Hematopoietic multipotent progenitor cell (in vitro differentiated cells): ENCODE data around the gene SIPA1L3. TPM values are rescaled to one million over a fixed set of nuclear protein-coding genes. Genes with fewer than 3 reads are reported as not detected.

ENCODE experiments used
- DNase-seq, 3 donors: peaks; one replicate each; pipeline ENCODE4 v3.0.0-alpha.2; 2011 to 2015; ENCODE audit warnings: low read depth in 2 of 3, low spot score in 2 of 3
- total RNA-seq: library from RNA; depleted of rRNA; stranded (reverse); fragments of >200 nt; gene quantifications from one replicate; pipeline ENCODE4 v1.2.3, GENCODE V29; 2012

SIPA1L3 gene
- total RNA-seq, 1 donor = 43.4 TPM

GRCh38 chr19:38173291-38174041, 266.5 kb downstream of the SIPA1L3 start:
- DNase-seq = no peak

DNA sequence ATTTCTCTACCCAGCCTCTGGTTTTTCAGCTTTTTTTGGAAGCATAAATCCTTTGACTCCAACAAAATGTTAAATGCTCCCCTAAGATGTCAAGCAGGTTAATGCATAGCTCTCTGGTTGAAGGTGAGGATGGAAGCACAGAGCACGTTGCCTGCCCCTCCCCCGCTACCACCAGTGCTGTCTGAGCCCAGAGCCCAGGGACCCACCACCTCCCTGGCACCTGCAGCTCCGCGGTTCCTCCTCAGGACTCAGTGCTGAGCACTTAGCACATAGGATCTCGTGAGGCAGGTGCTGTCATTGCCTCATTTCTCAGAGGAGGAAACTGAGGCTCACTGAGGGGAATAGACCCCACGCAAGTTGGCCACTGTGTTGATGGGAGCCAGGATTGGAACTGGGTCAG, 268.4 kb downstream of the SIPA1L3 start:
- no peak for DNase-seq

GRCh38 chr19:38180071-38180470, 273.1 kb downstream of the SIPA1L3 start:
- DNase-seq = peak in 1 of 3 donors; percentile 32

DNA sequence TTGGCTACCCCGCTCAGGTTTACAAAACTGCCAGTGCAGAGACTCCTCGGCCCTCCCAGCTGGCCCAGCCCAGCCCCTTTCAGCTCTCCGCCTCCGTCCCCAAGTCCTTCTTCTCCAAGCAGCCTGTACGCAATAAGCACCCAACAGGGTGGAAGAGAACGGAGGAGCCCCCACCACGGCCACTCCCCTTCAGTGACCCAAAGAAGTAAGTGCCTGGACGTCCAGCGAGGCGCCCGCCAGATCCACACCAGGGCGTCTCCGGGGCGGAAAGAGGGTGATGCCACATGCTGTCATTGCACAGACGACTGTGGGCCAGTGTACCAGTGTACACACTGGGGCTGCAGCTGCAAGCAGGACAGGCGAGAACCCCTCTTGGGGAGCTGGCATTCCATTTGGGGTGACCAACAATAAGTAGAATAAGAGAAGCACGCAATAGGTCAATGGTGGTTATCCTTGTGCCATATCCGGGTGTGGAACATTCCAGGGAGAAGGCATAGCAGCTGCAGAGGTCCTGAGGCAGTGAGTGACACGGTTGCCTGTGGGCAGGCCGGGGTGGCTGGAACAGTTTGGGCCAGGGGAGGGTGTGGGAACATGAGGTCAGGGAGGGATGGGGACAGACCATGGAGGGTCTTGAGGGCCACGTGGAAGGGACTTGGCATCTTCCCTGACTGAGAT, 275.7 kb downstream of the SIPA1L3 start:
- DNase-seq = no peak

DNA sequence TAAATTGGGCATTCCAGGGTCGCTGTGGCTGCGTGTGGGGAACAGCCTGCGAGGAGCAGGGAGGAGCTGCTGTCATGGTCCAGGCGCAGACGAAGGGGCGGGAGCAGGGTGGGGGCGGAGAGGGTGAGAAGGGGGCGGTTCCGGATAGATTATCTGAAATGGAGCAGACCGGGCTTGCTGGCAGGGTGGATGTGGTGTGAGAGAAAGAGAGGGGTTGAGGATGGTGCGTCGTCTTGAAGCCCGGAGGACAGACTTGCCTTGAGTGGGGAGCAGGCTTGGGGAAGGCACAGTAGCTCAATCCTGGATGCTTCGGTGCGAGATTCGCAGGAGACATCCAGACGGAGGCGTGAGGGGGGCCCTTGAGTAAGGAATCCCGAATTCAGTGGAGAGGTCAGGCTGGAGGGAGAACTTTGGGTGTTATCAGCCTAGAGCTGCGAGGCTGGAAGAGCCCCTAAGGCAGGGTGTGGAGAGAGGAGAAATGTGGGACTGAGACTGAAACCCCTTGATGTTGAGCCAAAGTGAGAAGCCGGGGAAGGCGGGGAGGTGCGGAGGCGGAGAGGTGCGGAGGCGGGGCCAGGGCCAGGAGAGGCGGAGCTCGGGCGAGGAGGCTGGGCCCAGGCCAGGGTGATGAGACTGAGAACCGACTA, 276.4 kb downstream of the SIPA1L3 start:
- no peak for DNase-seq

GRCh38 chr19:38184815-38185214, 277.8 kb downstream of the SIPA1L3 start:
- DNase-seq = no peak

GRCh38 chr19:38185562-38185961, 278.6 kb downstream of the SIPA1L3 start:
- DNase-seq = peak in 1 of 3 donors; percentile 9

GRCh38 chr19:38190061-38190460, 283.1 kb downstream of the SIPA1L3 start:
- no peak for DNase-seq

- DNase-seq = no peak
These were observed 283.8 kb downstream of the SIPA1L3 start for GRCh38 chr19:38190793-38191192.

- DNase-seq = no peak
These were observed 284.7 kb downstream of the SIPA1L3 start for GRCh38 chr19:38191747-38192146.

DNA sequence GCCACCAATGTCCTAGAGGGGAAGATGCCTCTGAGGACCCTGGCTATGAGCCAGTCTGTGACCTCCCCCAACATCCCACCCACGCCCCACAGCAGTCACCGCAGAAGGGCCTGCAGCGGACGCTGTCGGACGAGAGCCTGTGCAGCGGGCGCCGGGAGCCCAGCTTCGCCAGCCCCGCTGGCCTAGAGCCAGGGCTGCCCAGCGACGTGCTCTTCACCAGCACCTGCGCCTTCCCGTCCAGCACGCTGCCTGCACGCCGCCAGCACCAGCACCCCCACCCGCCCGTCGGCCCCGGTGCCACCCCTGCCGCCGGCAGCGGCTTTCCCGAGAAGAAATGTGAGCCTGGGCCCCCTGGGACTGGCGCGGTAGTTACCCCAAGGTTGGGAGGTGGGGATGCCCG, 286.4 kb downstream of the SIPA1L3 start:
- no peak for DNase-seq

GRCh38 chr19:38194061-38194701, 287.2 kb downstream of the SIPA1L3 start:
- DNase-seq = no peak

- DNase-seq = no peak
These were observed 288.2 kb downstream of the SIPA1L3 start for GRCh38 chr19:38195237-38195636.

DNA sequence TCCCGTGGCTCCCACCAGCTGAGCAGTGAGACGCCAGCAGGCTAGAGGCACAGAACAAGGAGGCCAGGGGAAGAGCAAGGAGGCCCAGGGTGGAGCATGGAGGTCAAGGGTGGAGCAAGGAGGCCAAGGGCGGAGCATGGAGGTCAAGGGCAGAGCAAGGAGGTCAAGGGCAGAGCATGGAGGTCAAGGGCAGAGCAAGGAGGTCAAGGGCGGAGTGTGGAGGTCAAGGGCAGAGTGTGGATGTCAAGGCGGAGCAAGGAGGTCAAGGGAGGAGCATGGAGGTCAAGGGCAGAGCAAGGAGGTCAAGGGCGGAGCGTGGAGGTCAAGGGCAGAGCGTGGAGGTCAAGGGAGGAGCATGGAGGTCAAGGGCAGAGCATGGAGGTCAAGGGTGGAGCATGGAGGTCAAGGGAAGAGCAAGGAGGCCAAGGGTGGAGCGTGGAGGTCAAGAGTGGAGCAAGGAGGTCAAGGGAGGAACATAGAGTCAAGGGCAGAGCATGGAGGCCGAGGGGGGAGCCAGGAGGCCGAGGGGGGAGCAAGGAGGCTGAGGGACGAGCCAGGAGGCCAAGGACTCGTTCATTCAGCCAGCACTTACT, 289.3 kb downstream of the SIPA1L3 start:
- no peak for DNase-seq

- DNase-seq = no peak
These were observed 290.1 kb downstream of the SIPA1L3 start for GRCh38 chr19:38196948-38197656.

DNA sequence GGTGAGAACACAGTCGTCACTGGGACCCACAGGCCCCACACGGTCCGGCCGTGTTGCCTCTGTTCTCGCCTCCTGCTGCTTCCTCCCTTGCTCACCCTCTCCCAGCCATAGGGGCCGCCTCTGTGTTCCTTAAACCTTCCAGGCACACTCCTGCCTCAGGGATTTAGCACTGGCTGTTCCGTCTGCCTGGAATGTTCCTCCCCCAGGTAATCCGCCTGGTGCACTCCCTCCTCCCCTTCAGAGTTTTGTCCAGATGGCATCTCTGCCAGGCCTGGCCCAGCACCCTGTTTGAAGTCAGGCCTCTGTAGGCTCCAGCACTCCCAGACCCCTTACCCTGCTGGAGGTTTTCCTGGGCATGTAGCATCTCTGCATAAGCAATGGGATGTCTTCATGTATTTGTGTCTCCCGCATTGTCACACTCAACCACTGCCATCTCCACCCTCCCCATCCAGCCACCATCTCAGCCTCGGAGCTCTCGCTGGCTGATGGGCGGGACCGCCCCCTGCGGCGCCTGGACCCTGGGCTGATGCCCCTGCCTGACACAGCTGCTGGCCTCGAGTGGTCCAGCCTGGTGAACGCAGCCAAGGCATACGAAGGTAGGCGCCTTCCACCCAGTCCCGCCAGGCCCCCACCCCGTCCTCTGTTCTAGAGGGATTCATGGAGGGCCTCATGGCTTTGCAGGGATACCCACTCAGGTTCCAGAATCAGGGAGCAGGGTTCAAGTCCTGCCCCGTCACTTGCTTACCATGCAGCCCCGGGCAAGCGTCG, 291.1 kb downstream of the SIPA1L3 start:
- DNase-seq = no peak

DNA sequence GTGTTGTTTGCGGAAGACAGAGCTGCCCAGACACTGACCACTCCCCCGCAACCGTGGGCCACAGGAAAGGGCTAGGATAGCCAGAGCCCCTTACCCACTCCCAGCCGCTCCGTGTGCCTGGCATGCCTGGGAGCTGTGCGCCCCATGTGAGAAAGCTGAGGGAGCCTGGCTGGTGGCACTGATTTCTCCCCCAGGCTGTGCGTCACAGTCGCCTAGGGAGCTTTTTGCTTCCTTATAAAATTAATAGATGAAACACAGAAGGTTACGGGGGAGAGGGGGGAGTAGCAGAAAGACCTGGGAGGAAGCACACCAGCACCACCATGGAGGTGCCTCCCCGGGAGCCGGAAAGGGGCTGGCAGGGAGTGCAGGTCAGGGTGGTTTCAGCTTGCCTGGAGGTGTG, 292.3 kb downstream of the SIPA1L3 start:
- no peak for DNase-seq

DNA sequence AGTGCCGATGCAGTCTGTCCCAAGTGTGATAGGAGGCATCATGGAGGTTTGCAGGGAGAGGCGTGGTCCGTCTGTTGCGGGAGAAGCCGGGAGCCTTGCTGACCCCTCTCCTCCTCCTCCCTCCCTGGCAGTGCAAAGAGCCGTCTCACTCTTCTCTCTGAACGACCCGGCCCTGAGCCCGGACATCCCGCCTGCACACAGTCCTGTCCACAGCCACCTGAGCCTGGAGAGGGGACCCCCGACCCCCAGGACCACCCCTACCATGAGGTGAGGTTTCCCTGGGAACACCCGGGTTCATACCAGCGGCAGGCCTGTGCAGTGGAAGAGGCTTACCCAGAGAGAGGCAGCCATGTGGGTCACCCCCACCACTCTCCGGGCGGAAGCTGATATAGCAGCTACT, 294.7 kb downstream of the SIPA1L3 start:
- no peak for DNase-seq

DNA sequence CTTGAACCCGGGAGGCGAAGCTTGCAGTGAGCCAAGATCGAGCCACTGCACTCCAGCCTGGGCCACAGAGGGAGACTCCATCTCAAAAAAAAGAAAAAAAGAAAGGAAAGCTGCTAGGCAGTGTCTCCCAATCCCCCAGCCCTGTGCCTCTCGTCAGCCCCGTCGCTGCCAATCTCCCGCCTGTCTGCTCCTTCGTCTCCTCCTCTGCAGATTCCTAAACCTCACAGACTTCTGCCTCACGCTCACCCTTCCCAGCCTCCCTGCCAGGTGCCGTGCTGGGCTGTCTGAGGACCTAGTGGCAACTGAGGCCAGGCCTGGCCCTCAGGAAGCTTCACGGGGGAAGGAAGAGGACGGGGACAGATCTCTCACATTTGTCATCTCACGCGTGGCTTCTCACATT, 295.5 kb downstream of the SIPA1L3 start:
- DNase-seq = no peak

DNA sequence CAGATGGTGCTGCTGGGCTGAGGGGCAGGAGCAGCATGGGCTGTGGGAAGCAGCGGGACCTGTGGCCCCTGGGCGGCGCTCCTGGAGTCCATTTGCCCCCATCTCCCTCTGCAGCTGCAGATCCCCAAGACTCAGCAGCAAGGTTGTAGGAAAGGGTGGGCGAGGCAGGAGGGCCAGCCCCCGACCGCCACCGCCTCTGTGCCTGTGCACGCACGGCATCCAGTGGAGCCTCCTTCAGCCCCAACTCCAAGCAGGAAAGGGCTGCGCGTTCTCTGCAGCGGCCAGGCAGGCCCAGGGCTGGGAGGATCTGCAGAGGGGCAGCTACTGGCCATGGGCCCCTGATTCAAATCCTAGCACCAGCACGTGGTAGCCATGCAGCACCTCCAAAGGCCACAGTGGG, 296.2 kb downstream of the SIPA1L3 start:
- DNase-seq = no peak
